ENCODE measurements around the gene WDR44.

GRCh38 chrX:118475903-118476302 is 130.0 kb downstream of the WDR44 start:
- no peak for TF ChIP-seq CHD2 (IDR thresholded peaks at IDR 0.05; ENCODE audit: low read length, partially characterized antibody)
- no peak for TF ChIP-seq JUNB (IDR thresholded peaks at IDR 0.05)
- TF ChIP-seq, protein P1, sequence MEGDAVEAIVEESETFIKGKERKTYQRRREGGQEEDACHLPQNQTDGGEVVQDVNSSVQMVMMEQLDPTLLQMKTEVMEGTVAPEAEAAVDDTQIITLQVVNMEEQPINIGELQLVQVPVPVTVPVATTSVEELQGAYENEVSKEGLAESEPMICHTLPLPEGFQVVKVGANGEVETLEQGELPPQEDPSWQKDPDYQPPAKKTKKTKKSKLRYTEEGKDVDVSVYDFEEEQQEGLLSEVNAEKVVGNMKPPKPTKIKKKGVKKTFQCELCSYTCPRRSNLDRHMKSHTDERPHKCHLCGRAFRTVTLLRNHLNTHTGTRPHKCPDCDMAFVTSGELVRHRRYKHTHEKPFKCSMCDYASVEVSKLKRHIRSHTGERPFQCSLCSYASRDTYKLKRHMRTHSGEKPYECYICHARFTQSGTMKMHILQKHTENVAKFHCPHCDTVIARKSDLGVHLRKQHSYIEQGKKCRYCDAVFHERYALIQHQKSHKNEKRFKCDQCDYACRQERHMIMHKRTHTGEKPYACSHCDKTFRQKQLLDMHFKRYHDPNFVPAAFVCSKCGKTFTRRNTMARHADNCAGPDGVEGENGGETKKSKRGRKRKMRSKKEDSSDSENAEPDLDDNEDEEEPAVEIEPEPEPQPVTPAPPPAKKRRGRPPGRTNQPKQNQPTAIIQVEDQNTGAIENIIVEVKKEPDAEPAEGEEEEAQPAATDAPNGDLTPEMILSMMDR (IDR thresholded peaks at IDR 0.05), result no peak
- no peak for TF ChIP-seq MYC (IDR thresholded peaks at IDR 0.05; ENCODE audit: borderline replicate concordance, low read length)
- no peak for TF ChIP-seq USF2 (IDR thresholded peaks at IDR 0.05)
- no peak for TF ChIP-seq POLR2A (IDR thresholded peaks at IDR 0.05; ENCODE audit: low read length)
- TF ChIP-seq ESRRA (IDR thresholded peaks at IDR 0.05; ENCODE audit: borderline replicate concordance, low read length), result no peak
